SK-N-SH (cell line): ENCODE data around the gene CPM. TPM values are rescaled to one million over a fixed set of nuclear protein-coding genes. Genes with fewer than 3 reads are reported as not detected.

Experiments
- CTCF ChIA-PET: fragments of 300-600, 350-600 bp; formaldehyde crosslinking; extraction: SDS; loops from one replicate; lab custom pipeline; 2021; lab: Yijun Ruan, JAX
- POLR2A ChIA-PET: fragments of 350-600 bp; sonication (Branson Sonifier 250); formaldehyde crosslinking; extraction: SDS; loops from one replicate; lab custom pipeline; 2020; ENCODE audit warnings: antibody characterized with exemption, inconsistent platforms; lab: Yijun Ruan, JAX
- DNase-seq: peaks from one replicate; pipeline ENCODE4 v3.0.0; 2012
- H2AFZ ChIP-seq: fragments of 200-600 bp; sonication (generic); 2 replicates; pipeline ENCODE4 v1.8.1; 2016; ENCODE audit warnings: antibody characterized with exemption, mild to moderate bottlenecking, low read depth
- H3F3A ChIP-seq: fragments of 200-600 bp; sonication (generic); replicated peaks from 2 replicates; pipeline ENCODE3; 2016; ENCODE audit warnings: antibody characterized with exemption, mild to moderate bottlenecking; ENCODE audit not compliant: insufficient read depth
- H3K27ac ChIP-seq, 2 experiments: fragments of 200-500 bp in 1 of 2; fragments of 200-600 bp in 1 of 2; sonication (Bioruptor generic) in 1 of 2; sonication (generic), shearing (Covaris generic) in 1 of 2; 2 replicates each; pipeline versions ENCODE4 v1.5.1 to v1.6.1; 2014 to 2016; ENCODE audit warnings: low read depth in 2 of 2, inconsistent platforms in 1 of 2, low read length in 1 of 2, mild to moderate bottlenecking in 1 of 2, mixed read lengths in 1 of 2
- H3K27me3 ChIP-seq: fragments of 200-600 bp; sonication (generic), shearing (Covaris generic); 2 replicates; pipeline ENCODE4 v1.6.1; 2016; ENCODE audit warnings: mixed run types; ENCODE audit not compliant: insufficient read depth
- H3K36me3 ChIP-seq, 2 experiments: fragments of 200-500 bp in 1 of 2; fragments of 200-600 bp in 1 of 2; sonication (Bioruptor generic) in 1 of 2; sonication (generic) in 1 of 2; replicated peaks in 1 of 2; 2 replicates each; pipeline versions ENCODE3 to v1.5.1; 2014 to 2016; ENCODE audit warnings: low read length in 1 of 2, mild to moderate bottlenecking in 1 of 2; ENCODE audit not compliant: insufficient read depth in 2 of 2, control insufficient read depth in 1 of 2
- H3K4me1 ChIP-seq, 2 experiments: fragments of 200-500 bp in 1 of 2; fragments of 200-600 bp in 1 of 2; sonication (Bioruptor generic) in 1 of 2; sonication (generic), shearing (Covaris generic) in 1 of 2; 2 replicates each; pipeline versions ENCODE4 v1.5.1 to v1.6.1; 2014 to 2016; ENCODE audit warnings: low read depth in 1 of 2, low read length in 1 of 2, mixed run types in 1 of 2; ENCODE audit not compliant: insufficient read depth in 2 of 2, control insufficient read depth in 1 of 2
- H3K4me2 ChIP-seq: fragments of 200-600 bp; sonication (generic), shearing (Covaris generic); 2 replicates; pipeline ENCODE4 v1.6.1; 2017; ENCODE audit warnings: mixed run types
- H3K4me3 ChIP-seq, 2 experiments: fragments of 200-500 bp in 1 of 2; fragments of 200-600 bp in 1 of 2; sonication (Bioruptor generic) in 1 of 2; sonication (generic), shearing (Covaris generic) in 1 of 2; 2 replicates each; pipeline versions ENCODE4 v1.5.1 to v1.8.1; 2014 to 2016; ENCODE audit warnings: low read depth in 2 of 2, inconsistent platforms in 1 of 2, low read length in 1 of 2, mild to moderate bottlenecking in 1 of 2, mixed read lengths in 1 of 2, moderate library complexity in 1 of 2
- H3K79me2 ChIP-seq: fragments of 200-600 bp; sonication (generic); 2 replicates; pipeline ENCODE4 v1.8.1; 2017; ENCODE audit warnings: mild to moderate bottlenecking; ENCODE audit not compliant: insufficient read depth
- H3K9ac ChIP-seq: fragments of 200-600 bp; sonication (generic); 2 replicates; pipeline ENCODE4 v1.6.1; 2017; ENCODE audit warnings: mixed run types
- H3K9me2 ChIP-seq: fragments of 200-600 bp; sonication (generic); 2 replicates; pipeline ENCODE4 v1.6.1; 2017; ENCODE audit warnings: mixed run types
- H3K9me3 ChIP-seq: fragments of 200-600 bp; sonication (generic); 2 replicates; pipeline ENCODE4 v1.6.1; 2017; ENCODE audit warnings: mixed run types, mild to moderate bottlenecking, moderate library complexity
- H4K20me1 ChIP-seq: fragments of 200-600 bp; sonication (generic); 2 replicates; pipeline ENCODE4 v1.6.1; 2017; ENCODE audit warnings: mild to moderate bottlenecking, mixed run types; ENCODE audit not compliant: insufficient read depth
- EP300 ChIP-seq, 2 experiments: IDR thresholded peaks; 2 replicates each; pipeline versions ENCODE4 v1.4.0 to v1.6.1; 2012; ENCODE audit warnings: borderline replicate concordance in 1 of 2, low read depth in 1 of 2, low read length in 1 of 2
- FOSL2 ChIP-seq: IDR thresholded peaks from 2 replicates; pipeline ENCODE4 v1.4.0; 2012; ENCODE audit warnings: low read depth, mild to moderate bottlenecking, moderate library complexity, borderline replicate concordance
- FOXJ3 ChIP-seq: sonication (generic); formaldehyde crosslinking; IDR thresholded peaks from 2 replicates; pipeline ENCODE4 v1.5.1; 2020; ENCODE audit warnings: mild to moderate bottlenecking, missing genetic modification reagents
- FOXM1 ChIP-seq: IDR thresholded peaks from 2 replicates; pipeline ENCODE4 v1.4.0; 2012; ENCODE audit warnings: low read depth, mild to moderate bottlenecking
- JUND ChIP-seq: IDR thresholded peaks from 2 replicates; pipeline ENCODE4 v1.4.0; 2012
- NFIC ChIP-seq: IDR thresholded peaks from 2 replicates; pipeline ENCODE4 v1.4.0; 2012; ENCODE audit warnings: borderline replicate concordance
- POLR2AphosphoS5 ChIP-seq: IDR thresholded peaks from 2 replicates; pipeline ENCODE4 v1.6.1; 2012; ENCODE audit warnings: low read depth, low read length
- RCOR1 ChIP-seq: fragments of 150-350 bp; IDR thresholded peaks from 2 replicates; pipeline ENCODE4 v1.6.1; 2017; ENCODE audit warnings: antibody characterized with exemption, low read length
- YY1 ChIP-seq: IDR thresholded peaks from 2 replicates; pipeline ENCODE4 v1.4.0; 2012; ENCODE audit warnings: low read depth, mild to moderate bottlenecking
- WGBS: methylation state at CpG from one replicate; pipeline ENCODE4 v1.1.6; 2017; ENCODE audit warnings: low lambda C conversion rate; 5-methylcytosine and 5-hydroxymethylcytosine counted together
- polyA plus RNA-seq, 3 experiments: library from polyadenylated mRNA; depleted of rRNA; stranded (reverse); fragments of >200 nt; gene quantifications; 2 replicates each; pipeline ENCODE4 v1.2.3, GENCODE V29; 2012
- TF ChIP-seq, protein P1 (sequence below): IDR thresholded peaks from 2 replicates; pipeline ENCODE4; 2012
- TF ChIP-seq, protein P2 (sequence below): fragments of 150-350 bp; IDR thresholded peaks from 2 replicates; pipeline ENCODE4 v1.6.1; 2016; ENCODE audit warnings: mild to moderate bottlenecking, low read depth, low read length
- TF ChIP-seq, protein P3 (sequence below): IDR thresholded peaks from 2 replicates; pipeline ENCODE4 v1.6.1; 2012; ENCODE audit warnings: mild to moderate bottlenecking, low read depth, low read length, moderate library complexity
- TF ChIP-seq, protein P4 (sequence below): IDR thresholded peaks from 2 replicates; pipeline ENCODE4 v1.4.0; 2012; ENCODE audit warnings: low read depth, borderline replicate concordance

The CPM gene
- polyA plus RNA-seq, 1 of the 3 experiments (the other 2 are of a cell fraction) = 10.8 TPM

DNA sequence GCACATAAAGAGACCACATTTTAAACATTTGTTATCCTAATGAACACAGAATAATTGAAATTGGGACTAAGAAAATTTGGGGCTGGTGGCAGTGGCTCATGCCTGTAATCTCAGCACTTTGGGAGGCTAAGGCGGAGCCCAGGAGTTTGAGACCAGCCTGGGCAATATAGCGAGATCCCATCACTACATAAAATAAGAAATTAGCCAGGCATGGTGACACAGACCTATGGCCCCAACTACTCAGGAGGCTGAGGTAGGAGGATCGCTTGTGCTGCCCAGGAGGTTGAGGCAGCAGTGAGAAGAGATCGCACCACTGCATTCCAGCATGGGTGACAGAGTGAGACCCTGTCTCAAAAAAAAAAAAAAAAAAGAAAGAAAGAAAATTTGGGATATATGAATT lies 59.7 kb downstream of the CPM start:
- H3K27me3 ChIP-seq = no peaks in the 10 kb centered on the region
- ChIA-PET POLR2A (no interaction called here), CTCF (interaction anchor here (1.0 kb wide), 1 partner anchor 43 kb away, joined by 4 read pairs; no protein-coding TSS in a partner anchor)
- H3K4me2 ChIP-seq = no peak overlapping the region
- no peaks in the 10 kb centered on the region for H3K9me2 ChIP-seq
- H3K4me3 ChIP-seq = no peak overlapping the region
- no peak for DNase-seq
- H3K36me3 ChIP-seq = no peaks in the 10 kb centered on the region
- WGBS = 67% methylated on average over 4 of the region's 4 CpGs
- TF ChIP-seq, protein P1, sequence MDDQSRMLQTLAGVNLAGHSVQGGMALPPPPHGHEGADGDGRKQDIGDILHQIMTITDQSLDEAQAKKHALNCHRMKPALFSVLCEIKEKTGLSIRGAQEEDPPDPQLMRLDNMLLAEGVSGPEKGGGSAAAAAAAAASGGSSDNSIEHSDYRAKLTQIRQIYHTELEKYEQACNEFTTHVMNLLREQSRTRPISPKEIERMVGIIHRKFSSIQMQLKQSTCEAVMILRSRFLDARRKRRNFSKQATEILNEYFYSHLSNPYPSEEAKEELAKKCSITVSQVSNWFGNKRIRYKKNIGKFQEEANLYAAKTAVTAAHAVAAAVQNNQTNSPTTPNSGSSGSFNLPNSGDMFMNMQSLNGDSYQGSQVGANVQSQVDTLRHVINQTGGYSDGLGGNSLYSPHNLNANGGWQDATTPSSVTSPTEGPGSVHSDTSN = no peak
- TF ChIP-seq EP300 (IDR thresholded peaks at IDR 0.05; ENCODE audit: borderline replicate concordance in 1 of 2, low read depth in 1 of 2, low read length in 1 of 2) (no peak), YY1 (no peak), FOXJ3 (no peak), RCOR1 (no peak), FOXM1 (no peak), FOSL2 (no peak), JUND (no peak), NFIC (no peak), POLR2AphosphoS5 (no peak)
- TF ChIP-seq, protein P2, sequence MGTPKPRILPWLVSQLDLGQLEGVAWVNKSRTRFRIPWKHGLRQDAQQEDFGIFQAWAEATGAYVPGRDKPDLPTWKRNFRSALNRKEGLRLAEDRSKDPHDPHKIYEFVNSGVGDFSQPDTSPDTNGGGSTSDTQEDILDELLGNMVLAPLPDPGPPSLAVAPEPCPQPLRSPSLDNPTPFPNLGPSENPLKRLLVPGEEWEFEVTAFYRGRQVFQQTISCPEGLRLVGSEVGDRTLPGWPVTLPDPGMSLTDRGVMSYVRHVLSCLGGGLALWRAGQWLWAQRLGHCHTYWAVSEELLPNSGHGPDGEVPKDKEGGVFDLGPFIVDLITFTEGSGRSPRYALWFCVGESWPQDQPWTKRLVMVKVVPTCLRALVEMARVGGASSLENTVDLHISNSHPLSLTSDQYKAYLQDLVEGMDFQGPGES = no peak
- TF ChIP-seq, protein P3, sequence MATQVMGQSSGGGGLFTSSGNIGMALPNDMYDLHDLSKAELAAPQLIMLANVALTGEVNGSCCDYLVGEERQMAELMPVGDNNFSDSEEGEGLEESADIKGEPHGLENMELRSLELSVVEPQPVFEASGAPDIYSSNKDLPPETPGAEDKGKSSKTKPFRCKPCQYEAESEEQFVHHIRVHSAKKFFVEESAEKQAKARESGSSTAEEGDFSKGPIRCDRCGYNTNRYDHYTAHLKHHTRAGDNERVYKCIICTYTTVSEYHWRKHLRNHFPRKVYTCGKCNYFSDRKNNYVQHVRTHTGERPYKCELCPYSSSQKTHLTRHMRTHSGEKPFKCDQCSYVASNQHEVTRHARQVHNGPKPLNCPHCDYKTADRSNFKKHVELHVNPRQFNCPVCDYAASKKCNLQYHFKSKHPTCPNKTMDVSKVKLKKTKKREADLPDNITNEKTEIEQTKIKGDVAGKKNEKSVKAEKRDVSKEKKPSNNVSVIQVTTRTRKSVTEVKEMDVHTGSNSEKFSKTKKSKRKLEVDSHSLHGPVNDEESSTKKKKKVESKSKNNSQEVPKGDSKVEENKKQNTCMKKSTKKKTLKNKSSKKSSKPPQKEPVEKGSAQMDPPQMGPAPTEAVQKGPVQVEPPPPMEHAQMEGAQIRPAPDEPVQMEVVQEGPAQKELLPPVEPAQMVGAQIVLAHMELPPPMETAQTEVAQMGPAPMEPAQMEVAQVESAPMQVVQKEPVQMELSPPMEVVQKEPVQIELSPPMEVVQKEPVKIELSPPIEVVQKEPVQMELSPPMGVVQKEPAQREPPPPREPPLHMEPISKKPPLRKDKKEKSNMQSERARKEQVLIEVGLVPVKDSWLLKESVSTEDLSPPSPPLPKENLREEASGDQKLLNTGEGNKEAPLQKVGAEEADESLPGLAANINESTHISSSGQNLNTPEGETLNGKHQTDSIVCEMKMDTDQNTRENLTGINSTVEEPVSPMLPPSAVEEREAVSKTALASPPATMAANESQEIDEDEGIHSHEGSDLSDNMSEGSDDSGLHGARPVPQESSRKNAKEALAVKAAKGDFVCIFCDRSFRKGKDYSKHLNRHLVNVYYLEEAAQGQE = no peak
- TF ChIP-seq, protein P4, sequence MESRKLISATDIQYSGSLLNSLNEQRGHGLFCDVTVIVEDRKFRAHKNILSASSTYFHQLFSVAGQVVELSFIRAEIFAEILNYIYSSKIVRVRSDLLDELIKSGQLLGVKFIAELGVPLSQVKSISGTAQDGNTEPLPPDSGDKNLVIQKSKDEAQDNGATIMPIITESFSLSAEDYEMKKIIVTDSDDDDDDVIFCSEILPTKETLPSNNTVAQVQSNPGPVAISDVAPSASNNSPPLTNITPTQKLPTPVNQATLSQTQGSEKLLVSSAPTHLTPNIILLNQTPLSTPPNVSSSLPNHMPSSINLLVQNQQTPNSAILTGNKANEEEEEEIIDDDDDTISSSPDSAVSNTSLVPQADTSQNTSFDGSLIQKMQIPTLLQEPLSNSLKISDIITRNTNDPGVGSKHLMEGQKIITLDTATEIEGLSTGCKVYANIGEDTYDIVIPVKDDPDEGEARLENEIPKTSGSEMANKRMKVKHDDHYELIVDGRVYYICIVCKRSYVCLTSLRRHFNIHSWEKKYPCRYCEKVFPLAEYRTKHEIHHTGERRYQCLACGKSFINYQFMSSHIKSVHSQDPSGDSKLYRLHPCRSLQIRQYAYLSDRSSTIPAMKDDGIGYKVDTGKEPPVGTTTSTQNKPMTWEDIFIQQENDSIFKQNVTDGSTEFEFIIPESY = no peak
- no peaks in the 10 kb centered on the region for H3K79me2 ChIP-seq
- H2AFZ ChIP-seq = no peak overlapping the region
- H3K9ac ChIP-seq = no peak overlapping the region
- no peaks in the 10 kb centered on the region for H3F3A ChIP-seq
- no peaks in the 10 kb centered on the region for H3K9me3 ChIP-seq
- no peaks in the 10 kb centered on the region for H4K20me1 ChIP-seq
- no peaks in the 10 kb centered on the region for H3K4me1 ChIP-seq
- H3K27ac ChIP-seq = no peak overlapping the region
